Pulmonary artery endothelial cell (primary cell): Measurements from ENCODE around the gene MEF2A. TPM values are rescaled to one million over a fixed set of nuclear protein-coding genes. Genes with fewer than 3 reads are reported as not detected.

Experiments
- DNase-seq: peaks from one replicate; pipeline ENCODE4 v3.0.0-alpha.2; 2011; ENCODE audit warnings: low read depth, low spot score
- total RNA-seq: library from RNA; depleted of rRNA; stranded (reverse); fragments of >200 nt; gene quantifications from 2 replicates; pipeline ENCODE4 v1.2.3, GENCODE V29; 2014

The MEF2A gene
- total RNA-seq, 1 donor from 2014 or later = 23.9 TPM

- no peak for DNase-seq
Observed at GRCh38 chr15:99762288-99762687, 196.5 kb downstream of the MEF2A start.

GRCh38 chr15:99763827-99764226 lies 198.0 kb downstream of the MEF2A start:
- DNase-seq = no peak

- no peak for DNase-seq
Observed at GRCh38 chr15:99764522-99764921, 198.7 kb downstream of the MEF2A start.

Other genes starting within 250 kb of the MEF2A start
- gene LYSMD4, start 167.5 kb downstream of the MEF2A start, total RNA-seq = 8.1 and 9.2 TPM in 2 replicates